Prostate gland (tissue), 2 donors: Measurements from ENCODE around the gene IMPDH2. TPM values are rescaled to one million over a fixed set of nuclear protein-coding genes. Genes with fewer than 3 reads are reported as not detected.

ENCODE experiments used
- DNase-seq: peaks from one replicate; pipeline ENCODE4 v3.0.0-alpha.2; 2019; ENCODE audit warnings: low spot score
- H3K27ac ChIP-seq, 2 donors: fragments of 200-600 bp; sonication (generic); 2 replicates each; pipeline ENCODE4 v1.5.1; 2017 to 2019
- H3K27me3 ChIP-seq: fragments of 200-600 bp; sonication (generic); replicated peaks from 2 replicates; pipeline ENCODE4 v1.5.1; 2019; ENCODE audit not compliant: insufficient read depth
- H3K36me3 ChIP-seq, 2 donors: fragments of 200-600 bp; sonication (generic); 1 replicate in 1 of 2; 2 replicates in 1 of 2; pipeline versions ENCODE4 v1.5.1 to v1.8.1; 2017 to 2019
- H3K4me1 ChIP-seq: fragments of 200-600 bp; sonication (generic); replicated peaks from 2 replicates; pipeline ENCODE4 v1.5.1; 2019
- H3K4me3 ChIP-seq, 2 donors: fragments of 200-600 bp; sonication (generic); 2 replicates each; pipeline ENCODE4 v1.5.1; 2017 to 2019
- H3K9me3 ChIP-seq: fragments of 200-600 bp; sonication (generic); 2 replicates; pipeline ENCODE4 v1.5.1; 2017
- POLR2A ChIP-seq: fragments of 450-650 bp; IDR thresholded peaks from one replicate; pipeline ENCODE4 v1.6.1; 2016; ENCODE audit warnings: antibody characterized with exemption, mild to moderate bottlenecking
- POLR2AphosphoS5 ChIP-seq: sonication (generic); formaldehyde crosslinking; IDR thresholded peaks from one replicate; pipeline ENCODE4 v1.6.1; 2017; ENCODE audit warnings: antibody characterized with exemption
- WGBS: methylation state at CpG from one replicate; pipeline ENCODE4 v1.1.5; 2018; 5-methylcytosine and 5-hydroxymethylcytosine counted together
- intact Hi-C: fragments of 100-400 bp; cut with DNase I; formaldehyde crosslinking; loops from one replicate; pipeline ENCODE4 v1.14.2; 2022
- total RNA-seq, 2 donors: library from RNA; depleted of rRNA; stranded (reverse); fragments of >200 nt; gene quantifications; one replicate each; pipeline ENCODE4 v1.1.0, GENCODE V29; 2016
- TF ChIP-seq, protein P1 (sequence below), 4 experiments: fragments of 200-600 bp in 2 of 4; fragments of 450-650 bp in 2 of 4; sonication (generic) in 2 of 4; IDR thresholded peaks; 1 replicate in 3 of 4; 2 replicates in 1 of 4; pipeline ENCODE4 v1.5.1; 2016 to 2019; ENCODE audit warnings: antibody characterized with exemption in 4 of 4, mild to moderate bottlenecking in 2 of 4, moderate library complexity in 2 of 4

Gene IMPDH2
- total RNA-seq, 2 donors from 2014 or later = 110 to 186 TPM

DNA sequence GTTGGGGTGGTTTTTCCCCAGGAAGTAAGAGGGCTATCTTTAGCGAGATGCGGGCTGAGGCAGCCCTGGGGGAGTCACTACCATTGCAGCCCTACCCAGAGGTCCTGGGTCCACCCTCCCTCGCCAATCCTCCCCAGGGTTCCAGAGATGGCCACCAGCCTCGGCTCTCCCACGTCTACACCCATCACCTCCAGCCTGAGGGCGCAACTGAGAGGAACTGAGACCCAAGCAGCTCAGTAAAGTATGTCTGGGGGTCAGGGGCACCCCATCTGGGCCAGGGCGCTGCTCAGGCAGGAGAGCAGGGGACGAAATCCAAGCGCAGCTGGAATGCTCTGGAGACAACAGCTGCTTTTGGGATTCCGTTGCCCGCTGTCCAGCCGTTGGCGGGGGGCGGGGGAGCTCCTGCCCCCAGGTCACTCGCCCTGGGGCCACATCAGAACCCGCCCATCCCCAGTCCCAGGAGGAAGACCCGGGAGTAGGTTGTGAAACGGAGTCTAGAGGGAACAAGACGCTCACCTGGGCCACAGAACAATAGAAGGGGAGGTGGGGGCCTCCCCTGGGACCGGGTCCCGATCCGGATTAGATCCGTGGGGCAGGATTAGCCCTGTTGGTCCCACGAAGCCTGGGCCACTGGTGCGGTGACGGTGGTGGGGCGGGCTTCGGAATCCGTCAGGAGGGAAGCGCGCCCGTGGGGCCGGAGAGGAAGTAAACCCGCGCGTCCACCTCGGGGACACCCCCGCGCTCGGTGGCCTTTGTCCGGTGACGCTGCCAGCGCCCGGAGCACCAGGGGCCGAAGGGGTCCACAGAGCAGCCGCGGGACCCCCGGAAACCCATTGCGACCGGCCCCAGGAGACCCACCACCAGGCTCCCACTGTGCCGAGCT is 8.6 kb downstream of the IMPDH2 start:
- TF ChIP-seq, protein P1, sequence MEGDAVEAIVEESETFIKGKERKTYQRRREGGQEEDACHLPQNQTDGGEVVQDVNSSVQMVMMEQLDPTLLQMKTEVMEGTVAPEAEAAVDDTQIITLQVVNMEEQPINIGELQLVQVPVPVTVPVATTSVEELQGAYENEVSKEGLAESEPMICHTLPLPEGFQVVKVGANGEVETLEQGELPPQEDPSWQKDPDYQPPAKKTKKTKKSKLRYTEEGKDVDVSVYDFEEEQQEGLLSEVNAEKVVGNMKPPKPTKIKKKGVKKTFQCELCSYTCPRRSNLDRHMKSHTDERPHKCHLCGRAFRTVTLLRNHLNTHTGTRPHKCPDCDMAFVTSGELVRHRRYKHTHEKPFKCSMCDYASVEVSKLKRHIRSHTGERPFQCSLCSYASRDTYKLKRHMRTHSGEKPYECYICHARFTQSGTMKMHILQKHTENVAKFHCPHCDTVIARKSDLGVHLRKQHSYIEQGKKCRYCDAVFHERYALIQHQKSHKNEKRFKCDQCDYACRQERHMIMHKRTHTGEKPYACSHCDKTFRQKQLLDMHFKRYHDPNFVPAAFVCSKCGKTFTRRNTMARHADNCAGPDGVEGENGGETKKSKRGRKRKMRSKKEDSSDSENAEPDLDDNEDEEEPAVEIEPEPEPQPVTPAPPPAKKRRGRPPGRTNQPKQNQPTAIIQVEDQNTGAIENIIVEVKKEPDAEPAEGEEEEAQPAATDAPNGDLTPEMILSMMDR (IDR thresholded peaks at IDR 0.05) = no peak
- TF ChIP-seq POLR2AphosphoS5 (no peak), POLR2A (no peak)
- Histone ChIP-seq H3K9me3 (no peaks in the 10 kb centered on the region), H3K4me3 (peak overlapping the region; percentile 79 to 86), H3K27ac (peak overlapping the region; percentile 99 to 100), H3K4me1 (peaks cover 3% of the 10 kb centered on the region), H3K27me3 (no peaks in the 10 kb centered on the region), H3K36me3 (peaks cover 7 to 10% of the 10 kb centered on the region in 2 donors)
- intact Hi-C loops = loop anchor here (5.0 kb wide), 1 partner anchor 72 kb away; the partner anchor contains the start of gene QRICH1
- DNase-seq = no peak
- WGBS = 2% methylated on average over 35 of the region's 51 CpGs

DNA sequence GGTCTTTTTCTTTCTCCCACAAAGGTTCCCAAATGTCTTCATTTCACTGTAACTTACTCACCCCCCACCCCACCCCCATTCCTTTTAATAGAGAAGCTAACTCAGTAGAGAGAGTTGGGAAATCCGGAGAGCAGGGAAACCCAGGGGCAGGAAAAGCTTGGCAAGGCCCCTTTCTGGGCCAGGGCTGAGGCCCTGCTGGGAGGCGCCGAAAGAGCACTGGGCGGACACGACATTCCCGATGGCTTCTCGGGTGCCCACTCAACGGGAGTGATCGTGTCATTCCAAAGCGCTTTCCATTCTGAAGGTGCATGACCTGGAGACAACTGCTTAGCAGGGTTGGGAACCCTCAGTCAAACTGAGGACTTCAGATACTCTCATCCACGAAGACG is 9.3 kb downstream of the IMPDH2 start:
- DNase-seq = no peak
- Histone ChIP-seq H3K4me3 (peak overlapping the region; percentile 79 to 86), H3K27me3 (no peaks in the 10 kb centered on the region), H3K36me3 (peaks cover 10 to 15% of the 10 kb centered on the region in 2 donors), H3K4me1 (peaks cover 3% of the 10 kb centered on the region), H3K27ac (peak overlapping the region; percentile 99 to 100), H3K9me3 (no peaks in the 10 kb centered on the region)
- TF ChIP-seq POLR2AphosphoS5 (no peak), POLR2A (no peak)
- TF ChIP-seq, protein P1 (IDR thresholded peaks at IDR 0.05) = no peak
- intact Hi-C loops = loop anchor here (5.0 kb wide), 1 partner anchor 72 kb away; the partner anchor contains the start of gene QRICH1
- whole genome bisulfite sequencing = 36% methylated on average over 12 of the region's 12 CpGs

DNA sequence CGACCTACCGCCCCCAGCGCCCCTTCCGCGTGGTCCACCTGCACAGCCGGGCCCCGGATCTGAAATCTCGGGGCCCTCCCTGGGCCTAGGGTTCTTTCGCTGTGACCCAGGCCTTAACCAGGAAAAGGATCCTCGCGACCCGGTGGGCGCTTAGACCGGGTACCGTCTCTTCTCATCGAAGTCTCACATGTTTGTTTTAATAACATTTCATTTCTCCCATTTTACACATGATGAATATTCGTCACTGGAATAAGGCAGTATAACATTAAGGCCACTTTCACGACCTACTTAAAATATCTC is 10.5 kb downstream of the IMPDH2 start:
- intact Hi-C loops = no loop called here
- Histone ChIP-seq H3K4me3 (peak overlapping the region; percentile 50 to 74), H3K9me3 (no peaks in the 10 kb centered on the region), H3K36me3 (peaks cover 12 to 16% of the 10 kb centered on the region in 2 donors), H3K4me1 (peaks cover 3% of the 10 kb centered on the region), H3K27ac (peak overlapping the region; percentile 74 to 75), H3K27me3 (no peaks in the 10 kb centered on the region)
- DNase-seq = no peak
- TF ChIP-seq, protein P1 (IDR thresholded peaks at IDR 0.05) = no peak
- TF ChIP-seq POLR2AphosphoS5 (no peak), POLR2A (no peak)
- 3% methylated on average over 18 of the region's 18 CpGs for WGBS

DNA sequence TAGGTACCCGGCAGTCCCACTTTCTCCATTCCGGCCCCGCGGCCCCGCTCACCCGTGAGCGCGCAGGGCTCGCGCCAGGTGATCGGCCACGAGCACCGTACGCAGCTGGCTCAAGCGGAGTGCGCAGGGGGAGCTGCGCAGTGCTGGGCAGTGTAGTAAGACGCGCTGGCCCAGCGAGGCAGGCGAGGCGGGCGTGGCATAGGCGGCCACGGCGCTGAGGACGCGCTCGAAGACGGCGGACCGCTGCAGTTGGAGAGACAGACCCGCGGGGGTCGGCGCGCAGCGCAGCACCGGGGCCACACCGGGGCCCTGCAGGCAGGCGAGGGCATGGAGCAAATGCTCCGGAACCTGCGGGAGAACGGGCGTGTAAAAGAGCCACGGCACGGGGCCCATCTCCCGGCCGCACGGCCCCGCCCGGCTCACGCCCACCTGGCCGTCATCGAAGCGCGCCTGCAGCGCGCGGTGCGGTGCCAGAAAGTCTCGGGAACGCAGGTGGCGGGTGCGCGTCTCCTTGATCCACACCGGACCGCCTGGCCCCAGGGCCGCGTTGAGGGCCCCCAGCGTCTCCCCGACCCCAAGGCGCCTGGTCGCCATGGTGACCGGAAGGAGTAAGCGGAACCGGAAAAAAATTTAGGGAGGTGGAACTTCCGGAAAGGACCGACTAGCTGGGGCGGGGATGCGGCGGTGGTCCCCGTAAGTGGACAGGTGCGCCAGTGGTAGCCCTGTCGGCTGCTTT is 11.1 kb downstream of the IMPDH2 start, which contains the start of gene DALRD3:
DALRD3 (minus strand) TSS at position 610 of the 736 bp plus-strand sequence; CDS start at position 594, 16 bp downstream.
- Histone ChIP-seq H3K9me3 (no peaks in the 10 kb centered on the region), H3K27me3 (no peaks in the 10 kb centered on the region), H3K4me3 (peak within 1 kb of the TSS; percentile 50 to 74), H3K4me1 (peaks cover 3% of the 10 kb centered on the region), H3K27ac (peak within 1 kb of the TSS; percentile 74 to 75), H3K36me3 (peaks cover 12 to 16% of the 10 kb centered on the region in 2 donors)
- TF ChIP-seq POLR2A = peak; percentile 47
- TF ChIP-seq, protein P1 (IDR thresholded peaks at IDR 0.05) = peak in 1 of 4 experiments; percentile 1
- TF ChIP-seq POLR2AphosphoS5 = peak; percentile 66
- DNase-seq = peak; percentile 58
- WGBS = 1% methylated on average over 35 of the region's 85 CpGs
- intact Hi-C loops = no loop called here
